ENCODE results near the gene TMEM171.

Gene TMEM171

GRCh38 chr5:73154208-73155006 is 34.0 kb downstream of the TMEM171 start:
- DNase-seq (ENCODE audit: insufficient read length, low spot score) (no peak), FAIRE-seq (no peak)
- TF ChIP-seq POU2F2 (IDR thresholded peaks at IDR 0.05; ENCODE audit: low read depth, low read length): no peak
- no peak for TF ChIP-seq POLR2A (IDR thresholded peaks at IDR 0.05; ENCODE audit: low read depth, low read length)
- TF ChIP-seq POLR2AphosphoS5 (IDR thresholded peaks at IDR 0.05; ENCODE audit: low read depth, low read length): no peak
- TF ChIP-seq PAX5 (IDR thresholded peaks at IDR 0.05; ENCODE audit: insufficient read depth, low read length, severe bottlenecking): no peak
- no peak for TF ChIP-seq TAF1 (IDR thresholded peaks at IDR 0.05; ENCODE audit: low read depth, low read length)
- TF ChIP-seq SPI1 (IDR thresholded peaks at IDR 0.05; ENCODE audit: low read depth, low read length): no peak

- TF ChIP-seq POLR2AphosphoS5 (IDR thresholded peaks at IDR 0.05; ENCODE audit: low read depth, low read length) (no peak), POU2F2 (IDR thresholded peaks at IDR 0.05; ENCODE audit: low read depth, low read length) (no peak), POLR2A (IDR thresholded peaks at IDR 0.05; ENCODE audit: low read depth, low read length) (no peak), SPI1 (IDR thresholded peaks at IDR 0.05; ENCODE audit: low read depth, low read length) (no peak), TAF1 (IDR thresholded peaks at IDR 0.05; ENCODE audit: low read depth, low read length) (no peak), PAX5 (IDR thresholded peaks at IDR 0.05; ENCODE audit: insufficient read depth, low read length, severe bottlenecking) (no peak)
- no peak for FAIRE-seq
- DNase-seq (ENCODE audit: insufficient read length, low spot score): no peak
Observed at GRCh38 chr5:73155271-73156222, 35.2 kb downstream of the TMEM171 start.

GRCh38 chr5:73157414-73158303 is 37.3 kb downstream of the TMEM171 start:
- DNase-seq (ENCODE audit: insufficient read length, low spot score) (no peak), FAIRE-seq (no peak)
- TF ChIP-seq POLR2AphosphoS5 (IDR thresholded peaks at IDR 0.05; ENCODE audit: low read depth, low read length): no peak
- TF ChIP-seq POU2F2 (IDR thresholded peaks at IDR 0.05; ENCODE audit: low read depth, low read length): no peak
- no peak for TF ChIP-seq POLR2A (IDR thresholded peaks at IDR 0.05; ENCODE audit: low read depth, low read length)
- TF ChIP-seq PAX5 (IDR thresholded peaks at IDR 0.05; ENCODE audit: insufficient read depth, low read length, severe bottlenecking): no peak
- no peak for TF ChIP-seq SPI1 (IDR thresholded peaks at IDR 0.05; ENCODE audit: low read depth, low read length)
- TF ChIP-seq TAF1 (IDR thresholded peaks at IDR 0.05; ENCODE audit: low read depth, low read length): no peak

- FAIRE-seq: no peak
- no peak for TF ChIP-seq POLR2A (IDR thresholded peaks at IDR 0.05; ENCODE audit: low read depth, low read length)
- TF ChIP-seq SPI1 (IDR thresholded peaks at IDR 0.05; ENCODE audit: low read depth, low read length): no peak
- TF ChIP-seq PAX5 (IDR thresholded peaks at IDR 0.05; ENCODE audit: insufficient read depth, low read length, severe bottlenecking): no peak
- TF ChIP-seq POLR2AphosphoS5 (IDR thresholded peaks at IDR 0.05; ENCODE audit: low read depth, low read length): no peak
- TF ChIP-seq POU2F2 (IDR thresholded peaks at IDR 0.05; ENCODE audit: low read depth, low read length): no peak
- TF ChIP-seq TAF1 (IDR thresholded peaks at IDR 0.05; ENCODE audit: low read depth, low read length): no peak
- no peak for DNase-seq (ENCODE audit: insufficient read length, low spot score)
Observed at GRCh38 chr5:73158313-73158712, 37.9 kb downstream of the TMEM171 start.

- TF ChIP-seq POLR2A (IDR thresholded peaks at IDR 0.05; ENCODE audit: low read depth, low read length) (no peak), SPI1 (IDR thresholded peaks at IDR 0.05; ENCODE audit: low read depth, low read length) (peak; percentile 67)
- no peak for DNase-seq (ENCODE audit: insufficient read length, low spot score)
- FAIRE-seq: no peak
Observed at GRCh38 chr5:73160239-73160671, 39.9 kb downstream of the TMEM171 start.

GRCh38 chr5:73170522-73170921 is 50.1 kb downstream of the TMEM171 start:
- no peak for FAIRE-seq
- TF ChIP-seq SPI1 (IDR thresholded peaks at IDR 0.05; ENCODE audit: low read depth, low read length) (no peak), POU2F2 (IDR thresholded peaks at IDR 0.05; ENCODE audit: low read depth, low read length) (no peak)
- DNase-seq (ENCODE audit: insufficient read length, low spot score): no peak

GRCh38 chr5:73171495-73171894 is 51.1 kb downstream of the TMEM171 start:
- FAIRE-seq (no peak), DNase-seq (ENCODE audit: insufficient read length, low spot score) (no peak)
- no peak for TF ChIP-seq TAF1 (IDR thresholded peaks at IDR 0.05; ENCODE audit: low read depth, low read length)
- no peak for TF ChIP-seq PAX5 (IDR thresholded peaks at IDR 0.05; ENCODE audit: insufficient read depth, low read length, severe bottlenecking)
- TF ChIP-seq POU2F2 (IDR thresholded peaks at IDR 0.05; ENCODE audit: low read depth, low read length): no peak
- no peak for TF ChIP-seq POLR2AphosphoS5 (IDR thresholded peaks at IDR 0.05; ENCODE audit: low read depth, low read length)
- TF ChIP-seq SPI1 (IDR thresholded peaks at IDR 0.05; ENCODE audit: low read depth, low read length): no peak
- TF ChIP-seq POLR2A (IDR thresholded peaks at IDR 0.05; ENCODE audit: low read depth, low read length): no peak

- FAIRE-seq (no peak), DNase-seq (ENCODE audit: insufficient read length, low spot score) (no peak)
- TF ChIP-seq TAF1 (IDR thresholded peaks at IDR 0.05; ENCODE audit: low read depth, low read length) (no peak), POLR2A (IDR thresholded peaks at IDR 0.05; ENCODE audit: low read depth, low read length) (no peak), POLR2AphosphoS5 (IDR thresholded peaks at IDR 0.05; ENCODE audit: low read depth, low read length) (no peak), SPI1 (IDR thresholded peaks at IDR 0.05; ENCODE audit: low read depth, low read length) (no peak), PAX5 (IDR thresholded peaks at IDR 0.05; ENCODE audit: insufficient read depth, low read length, severe bottlenecking) (no peak), POU2F2 (IDR thresholded peaks at IDR 0.05; ENCODE audit: low read depth, low read length) (no peak)
Observed at GRCh38 chr5:73172951-73173350, 52.6 kb downstream of the TMEM171 start, which contains the start of gene TMEM174. TMEM174 (plus strand) TSS chr5:73173193; CDS start chr5:73173244, 51 bp downstream.

Data from GM12891 (cell line).